ENCODE measurements around the gene MAMDC4. TPM values are rescaled to one million over a fixed set of nuclear protein-coding genes. Genes with fewer than 3 reads are reported as not detected.

Gene MAMDC4
- total RNA-seq, 2 experiments from 2014 or later = 11.7 to 14.2 TPM

DNA sequence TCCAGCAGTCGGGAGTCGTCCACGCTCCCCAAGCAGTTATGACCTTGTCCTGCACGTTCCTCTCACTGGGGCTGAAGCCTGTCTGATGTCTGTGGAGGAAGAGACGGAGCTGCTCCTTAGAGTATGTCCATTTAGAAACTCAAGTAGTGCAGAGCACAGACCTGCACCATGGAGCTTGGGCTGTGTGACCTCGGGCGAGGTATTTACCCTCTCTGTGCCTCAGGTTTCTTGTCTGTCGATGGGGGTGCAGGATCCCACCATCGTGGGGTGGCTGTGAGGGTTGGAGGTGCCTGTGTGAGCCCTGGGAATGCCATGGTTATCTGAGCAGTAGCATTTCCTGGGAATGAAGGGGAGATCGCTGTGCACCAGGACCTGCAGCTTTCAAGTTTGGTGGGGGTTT, 48.4 kb downstream of the MAMDC4 start:
- no peak overlapping the region for H3K4me3 ChIP-seq (ENCODE audit: low read depth, low read length, poor library complexity, severe bottlenecking)
- no peak overlapping the region for H3K4me2 ChIP-seq (ENCODE audit: low read length)
- no TSS peak for BruUV-seq (replicated peaks)
- intact Hi-C loops (cut with micrococcal nuclease; ENCODE audit: unreplicated experiment) = no loop called here
- CTCF ChIA-PET (ENCODE audit: unreplicated experiment) = no interaction called here
- no peak for DNase-seq (ENCODE audit: low spot score)
- H3K9me3 ChIP-seq (ENCODE audit: low read length) = no peaks in the 10 kb centered on the region
- POLR2A ChIA-PET = no interaction called here
- H3K27ac ChIP-seq (ENCODE audit: low read depth, low read length, poor library complexity, severe bottlenecking) = no peak overlapping the region
- TF ChIP-seq CTCF (conservative IDR thresholded peaks at IDR 0.05; ENCODE audit: low read length) (no peak), EZH2phosphoT487 (IDR thresholded peaks at IDR 0.05; ENCODE audit: borderline replicate concordance, low read depth, low read length) (no peak)
- no peaks in the 10 kb centered on the region for H3K9me2 ChIP-seq (ENCODE audit: insufficient read depth, low read length)
- no peaks in the 10 kb centered on the region for H3K4me1 ChIP-seq (ENCODE audit: insufficient read depth, low read length, poor library complexity, severe bottlenecking)
- peaks cover 4% of the 10 kb centered on the region; the same call in 1 of the 2 replicates for H3K79me2 ChIP-seq (ENCODE audit: insufficient read depth, low read depth, low read length)
- H4K20me1 ChIP-seq (ENCODE audit: insufficient read depth, low read length) = no peaks in the 10 kb centered on the region
- H2AFZ ChIP-seq (ENCODE audit: low read length) = no peak overlapping the region
- peaks cover 74% of the 10 kb centered on the region for H3K36me3 ChIP-seq (ENCODE audit: insufficient read depth, low read length)

- H2AFZ ChIP-seq (ENCODE audit: low read length) = no peak overlapping the region
- H4K20me1 ChIP-seq (ENCODE audit: insufficient read depth, low read length) = no peaks in the 10 kb centered on the region
- intact Hi-C loops (cut with micrococcal nuclease; ENCODE audit: unreplicated experiment) = no loop called here
- H3K79me2 ChIP-seq (ENCODE audit: insufficient read depth, low read depth, low read length) = 0 out of 2 replicates have a peak, but pooled peaks cover 3% of the 10 kb centered on the region
- DNase-seq (ENCODE audit: low spot score) = no peak
- H3K9me2 ChIP-seq (ENCODE audit: insufficient read depth, low read length) = no peaks in the 10 kb centered on the region
- POLR2A ChIA-PET = no interaction called here
- CTCF ChIA-PET (ENCODE audit: unreplicated experiment) = no interaction called here
- H3K4me3 ChIP-seq (ENCODE audit: low read depth, low read length, poor library complexity, severe bottlenecking) = no peak overlapping the region
- no peaks in the 10 kb centered on the region for H3K4me1 ChIP-seq (ENCODE audit: insufficient read depth, low read length, poor library complexity, severe bottlenecking)
- no peak overlapping the region for H3K27ac ChIP-seq (ENCODE audit: low read depth, low read length, poor library complexity, severe bottlenecking)
- no peak overlapping the region for H3K4me2 ChIP-seq (ENCODE audit: low read length)
- H3K36me3 ChIP-seq (ENCODE audit: insufficient read depth, low read length) = peaks cover 78% of the 10 kb centered on the region
- no peaks in the 10 kb centered on the region for H3K9me3 ChIP-seq (ENCODE audit: low read length)
- no peak for TF ChIP-seq CTCF (conservative IDR thresholded peaks at IDR 0.05; ENCODE audit: low read length)
- no peak for TF ChIP-seq EZH2phosphoT487 (IDR thresholded peaks at IDR 0.05; ENCODE audit: borderline replicate concordance, low read depth, low read length)
- BruUV-seq (replicated peaks) = no TSS peak
These were observed 48.9 kb downstream of the MAMDC4 start for GRCh38 chr9:136900988-136901515.

GRCh38 chr9:136901516-136902258, 49.5 kb downstream of the MAMDC4 start:
- Histone ChIP-seq H4K20me1 (ENCODE audit: insufficient read depth, low read length) (no peaks in the 10 kb centered on the region), H3K4me1 (ENCODE audit: insufficient read depth, low read length, poor library complexity, severe bottlenecking) (no peaks in the 10 kb centered on the region), H3K27ac (ENCODE audit: low read depth, low read length, poor library complexity, severe bottlenecking) (no peak overlapping the region), H2AFZ (ENCODE audit: low read length) (no peak overlapping the region), H3K4me3 (ENCODE audit: low read depth, low read length, poor library complexity, severe bottlenecking) (no peak overlapping the region), H3K9me3 (ENCODE audit: low read length) (no peaks in the 10 kb centered on the region), H3K9me2 (ENCODE audit: insufficient read depth, low read length) (no peaks in the 10 kb centered on the region), H3K36me3 (ENCODE audit: insufficient read depth, low read length) (peaks cover 84% of the 10 kb centered on the region), H3K79me2 (ENCODE audit: insufficient read depth, low read depth, low read length) (no peaks in the 10 kb centered on the region), H3K4me2 (ENCODE audit: low read length) (no peak overlapping the region; the same call in 1 of the 2 replicates)
- intact Hi-C loops (cut with micrococcal nuclease; ENCODE audit: unreplicated experiment) = no loop called here
- POLR2A ChIA-PET = no interaction called here
- no peak for DNase-seq (ENCODE audit: low spot score)
- CTCF ChIA-PET (ENCODE audit: unreplicated experiment) = interaction anchor here (0.5 kb wide), 2 partner anchors 22 to 567 kb away, joined by 3 read pairs; no protein-coding TSS in a partner anchor
- TF ChIP-seq CTCF (conservative IDR thresholded peaks at IDR 0.05; ENCODE audit: low read length) (no peak), EZH2phosphoT487 (IDR thresholded peaks at IDR 0.05; ENCODE audit: borderline replicate concordance, low read depth, low read length) (no peak)
- no TSS peak for BruUV-seq (replicated peaks)
